Measurements from ENCODE around the gene PIP5K1B. TPM values are rescaled to one million over a fixed set of nuclear protein-coding genes. Genes with fewer than 3 reads are reported as not detected.

The PIP5K1B gene
- total RNA-seq, 2 experiments from 2014 or later, result 3.8 to 10.7 TPM

GRCh38 chr9:68740561-68740960, 35.5 kb downstream of the PIP5K1B start:
- no peaks in the 10 kb centered on the region for H3K9me3 ChIP-seq (ENCODE audit: low read length)
- no peak for DNase-seq (ENCODE audit: low spot score)
- CTCF ChIA-PET (ENCODE audit: unreplicated experiment), result interaction anchor here (1.1 kb wide), 1 partner anchor 10 kb away, joined by 4 read pairs; no protein-coding TSS in a partner anchor
- H3K27ac ChIP-seq (ENCODE audit: low read depth, low read length, poor library complexity, severe bottlenecking), result no peak overlapping the region
- no peaks in the 10 kb centered on the region for H3K79me2 ChIP-seq (ENCODE audit: insufficient read depth, low read depth, low read length)
- H4K20me1 ChIP-seq (ENCODE audit: insufficient read depth, low read length), result no peaks in the 10 kb centered on the region
- H3K4me1 ChIP-seq (ENCODE audit: insufficient read depth, low read length, poor library complexity, severe bottlenecking), result no peaks in the 10 kb centered on the region
- H3K36me3 ChIP-seq (ENCODE audit: insufficient read depth, low read length), result no peaks in the 10 kb centered on the region
- H2AFZ ChIP-seq (ENCODE audit: low read length), result no peak overlapping the region
- BruUV-seq (replicated peaks), result no TSS peak
- no peak for TF ChIP-seq EZH2phosphoT487 (IDR thresholded peaks at IDR 0.05; ENCODE audit: borderline replicate concordance, low read depth, low read length)
- TF ChIP-seq CTCF (conservative IDR thresholded peaks at IDR 0.05; ENCODE audit: low read length), result no peak
- no peak overlapping the region for H3K4me3 ChIP-seq (ENCODE audit: low read depth, low read length, poor library complexity, severe bottlenecking)
- intact Hi-C loops (cut with micrococcal nuclease; ENCODE audit: unreplicated experiment), result no loop called here
- H3K9me2 ChIP-seq (ENCODE audit: insufficient read depth, low read length), result no peaks in the 10 kb centered on the region
- POLR2A ChIA-PET, result interaction anchor here (1.2 to 1.4 kb wide), 2 partner anchors 11 to 12 kb away, joined by 3 to 6 read pairs; no protein-coding TSS in a partner anchor
- no peak overlapping the region for H3K4me2 ChIP-seq (ENCODE audit: low read length)

- DNase-seq (ENCODE audit: low spot score), result no peak
- no peak overlapping the region for H3K4me2 ChIP-seq (ENCODE audit: low read length)
- no peak overlapping the region for H3K27ac ChIP-seq (ENCODE audit: low read depth, low read length, poor library complexity, severe bottlenecking)
- no peak overlapping the region for H3K4me3 ChIP-seq (ENCODE audit: low read depth, low read length, poor library complexity, severe bottlenecking)
- intact Hi-C loops (cut with micrococcal nuclease; ENCODE audit: unreplicated experiment), result no loop called here
- TF ChIP-seq CTCF (conservative IDR thresholded peaks at IDR 0.05; ENCODE audit: low read length) (no peak), EZH2phosphoT487 (IDR thresholded peaks at IDR 0.05; ENCODE audit: borderline replicate concordance, low read depth, low read length) (no peak)
- H3K9me2 ChIP-seq (ENCODE audit: insufficient read depth, low read length), result no peaks in the 10 kb centered on the region
- POLR2A ChIA-PET, result interaction anchor here (1.2 kb wide), 1 partner anchor 12 kb away, joined by 6 read pairs; no protein-coding TSS in a partner anchor
- H3K9me3 ChIP-seq (ENCODE audit: low read length), result no peaks in the 10 kb centered on the region
- no TSS peak for BruUV-seq (replicated peaks)
- no peaks in the 10 kb centered on the region for H3K36me3 ChIP-seq (ENCODE audit: insufficient read depth, low read length)
- no peaks in the 10 kb centered on the region for H3K4me1 ChIP-seq (ENCODE audit: insufficient read depth, low read length, poor library complexity, severe bottlenecking)
- H2AFZ ChIP-seq (ENCODE audit: low read length), result no peak overlapping the region
- no peaks in the 10 kb centered on the region for H4K20me1 ChIP-seq (ENCODE audit: insufficient read depth, low read length)
- H3K79me2 ChIP-seq (ENCODE audit: insufficient read depth, low read depth, low read length), result no peaks in the 10 kb centered on the region
- CTCF ChIA-PET (ENCODE audit: unreplicated experiment), result interaction anchor here (1.1 kb wide), 1 partner anchor 10 kb away, joined by 4 read pairs; no protein-coding TSS in a partner anchor
These were observed 36.2 kb downstream of the PIP5K1B start for GRCh38 chr9:68741234-68741633.

GRCh38 chr9:68741704-68742332, 36.8 kb downstream of the PIP5K1B start:
- ChIA-PET POLR2A (no interaction called here), CTCF (ENCODE audit: unreplicated experiment) (interaction anchor here (1.1 kb wide), 1 partner anchor 9 kb away, joined by 4 read pairs; no protein-coding TSS in a partner anchor)
- Histone ChIP-seq H4K20me1 (ENCODE audit: insufficient read depth, low read length) (no peaks in the 10 kb centered on the region), H3K4me1 (ENCODE audit: insufficient read depth, low read length, poor library complexity, severe bottlenecking) (no peaks in the 10 kb centered on the region), H3K36me3 (ENCODE audit: insufficient read depth, low read length) (no peaks in the 10 kb centered on the region), H3K27ac (ENCODE audit: low read depth, low read length, poor library complexity, severe bottlenecking) (no peak overlapping the region), H3K4me2 (ENCODE audit: low read length) (no peak overlapping the region), H3K4me3 (ENCODE audit: low read depth, low read length, poor library complexity, severe bottlenecking) (no peak overlapping the region), H2AFZ (ENCODE audit: low read length) (no peak overlapping the region), H3K9me3 (ENCODE audit: low read length) (no peaks in the 10 kb centered on the region), H3K79me2 (ENCODE audit: insufficient read depth, low read depth, low read length) (no peaks in the 10 kb centered on the region), H3K9me2 (ENCODE audit: insufficient read depth, low read length) (no peaks in the 10 kb centered on the region)
- TF ChIP-seq EZH2phosphoT487 (IDR thresholded peaks at IDR 0.05; ENCODE audit: borderline replicate concordance, low read depth, low read length) (no peak), CTCF (conservative IDR thresholded peaks at IDR 0.05; ENCODE audit: low read length) (no peak)
- intact Hi-C loops (cut with micrococcal nuclease; ENCODE audit: unreplicated experiment), result no loop called here
- no TSS peak for BruUV-seq (replicated peaks)
- no peak for DNase-seq (ENCODE audit: low spot score)

Data from OCI-LY7 (cell line).